K562 (cell line): ENCODE measurements around the gene GRK4. TPM values are rescaled to one million over a fixed set of nuclear protein-coding genes. Genes with fewer than 3 reads are reported as not detected.

ENCODE experiments used
- CBFA2T3 ChIP-seq: fragments of 450-650 bp; IDR thresholded peaks from 2 replicates; pipeline ENCODE4 v1.6.1; 2017
- CBX2 ChIP-seq: fragments of 200-600 bp; sonication (generic); IDR thresholded peaks from one replicate; pipeline ENCODE4 v1.6.1; 2012; ENCODE audit warnings: mild to moderate bottlenecking, low read length, inconsistent platforms; ENCODE audit not compliant: insufficient read depth, poor library complexity, severe bottlenecking
- CHCHD3 ChIP-seq: fragments of 250-450 bp; sonication (Bioruptor Pico); IDR thresholded peaks from 2 replicates; pipeline ENCODE4 v2.1.2; 2022; ENCODE audit warnings: mild to moderate bottlenecking
- ELF4 ChIP-seq: fragments of 450-650 bp; formaldehyde crosslinking; IDR thresholded peaks from 2 replicates; pipeline ENCODE4 v1.4.0; 2022; ENCODE audit warnings: missing genetic modification characterization
- EZH2 ChIP-seq: IDR thresholded peaks from 2 replicates; pipeline ENCODE4 v1.6.1; 2012; ENCODE audit warnings: low read depth, mild to moderate bottlenecking, inconsistent platforms, low read length, borderline replicate concordance
- FOXK2 ChIP-seq, 2 experiments: fragments of 450-650 bp; IDR thresholded peaks in 1 of 2; conservative IDR thresholded peaks in 1 of 2; 2 replicates each; pipeline ENCODE4 v1.6.1; 2016; ENCODE audit warnings: low read depth in 2 of 2, mild to moderate bottlenecking in 1 of 2
- FOXM1 ChIP-seq, 2 experiments: fragments of 450-650 bp in 1 of 2; sonication (generic) in 1 of 2; formaldehyde crosslinking in 1 of 2; IDR thresholded peaks; 2 replicates each; pipeline versions ENCODE4 v1.6.1 to v1.9.0; 2017 to 2022; ENCODE audit warnings: low read depth in 2 of 2, mild to moderate bottlenecking in 2 of 2, missing genetic modification reagents in 1 of 2, moderate library complexity in 1 of 2
- MCM2 ChIP-seq: fragments of 450-650 bp; IDR thresholded peaks from 2 replicates; pipeline ENCODE4 v1.6.1; 2017; ENCODE audit warnings: low read depth, mild to moderate bottlenecking
- MCM7 ChIP-seq, 2 experiments: fragments of 450-650 bp; IDR thresholded peaks; 2 replicates each; pipeline ENCODE4 v1.6.1; 2016 to 2018
- MYC ChIP-seq, 2 experiments: fragments of 250-450 bp in 1 of 2; sonication (Bioruptor Pico) in 1 of 2; IDR thresholded peaks; 2 replicates each; pipeline versions ENCODE4 v1.5.1 to v1.6.1; 2012 to 2021; ENCODE audit warnings: low read depth in 2 of 2, borderline replicate concordance in 1 of 2, improper control_type of control experiment in 1 of 2, low read length in 1 of 2, mild to moderate bottlenecking in 1 of 2, moderate library complexity in 1 of 2
- NR3C1 ChIP-seq: sonication (generic); formaldehyde crosslinking; IDR thresholded peaks from 2 replicates; pipeline ENCODE4 v1.8.1; 2022; ENCODE audit warnings: missing genetic modification reagents
- PYGO2 ChIP-seq: fragments of 450-650 bp; IDR thresholded peaks from 2 replicates; pipeline ENCODE4 v1.6.1; 2016; ENCODE audit warnings: mild to moderate bottlenecking, missing genetic modification characterization, moderate library complexity, missing compliant biosample characterization
- RBM34 ChIP-seq: fragments of 200-400 bp; formaldehyde crosslinking; IDR thresholded peaks from 2 replicates; pipeline ENCODE4 v1.6.1; 2018; ENCODE audit warnings: low read length, borderline replicate concordance; ENCODE audit not compliant: insufficient read depth
- SIN3A ChIP-seq, 2 experiments: fragments of 150-350 bp in 1 of 2; IDR thresholded peaks; 2 replicates each; pipeline ENCODE4 v1.6.1; 2011 to 2016; ENCODE audit warnings: borderline replicate concordance in 2 of 2, low read depth in 2 of 2, low read length in 2 of 2, mild to moderate bottlenecking in 2 of 2, moderate library complexity in 2 of 2; ENCODE audit not compliant: control insufficient read depth in 1 of 2
- TSC22D4 ChIP-seq: fragments of 450-650 bp; IDR thresholded peaks from 2 replicates; pipeline ENCODE4 v1.6.1; 2016; ENCODE audit warnings: missing genetic modification characterization, missing biosample characterization, control low read depth
- ZNF165 ChIP-seq: fragments of 250-450 bp; sonication (Bioruptor Pico); IDR thresholded peaks from 2 replicates; pipeline ENCODE4 v1.4.0; 2020; ENCODE audit warnings: borderline replicate concordance
- ZNF445 ChIP-seq: fragments of 250-450 bp; sonication (Bioruptor Pico); IDR thresholded peaks from 2 replicates; pipeline ENCODE4 v1.4.0; 2020; ENCODE audit warnings: low read depth, mild to moderate bottlenecking, moderate library complexity
- polyA plus RNA-seq, 8 experiments: library from polyadenylated mRNA; depleted of rRNA in 4 of 8; stranded (reverse) in 5 of 8; unstranded in 3 of 8; fragments of >200 nt; fragmentation: Nextera tagmentation in 2 of 8; fragmentation: Illumina TruSeq in 1 of 8; extraction: Ambion mirVana in 2 of 8; extraction: Trizol in 1 of 8; gene quantifications; 2 replicates each; pipeline versions ENCODE4 v1.2.1 to v1.2.3, GENCODE V29; 2011 to 2014; ENCODE audit warnings: inconsistent platforms in 1 of 8, missing spikeins in 1 of 8
- total RNA-seq, 7 experiments: library from RNA; depleted of rRNA in 6 of 7; stranded (reverse); fragments of >200 nt in 6 of 7; fragmentation: Illumina TruSeq in 2 of 7; extraction: Trizol in 2 of 7; gene quantifications; 2 replicates each; pipeline versions ENCODE4 v1.2.1 to v1.2.3, GENCODE V29; 2011 to 2021; ENCODE audit warnings: low replicate concordance in 1 of 7
- TF ChIP-seq, protein P1 (sequence below): fragments of 450-650 bp; IDR thresholded peaks from 2 replicates; pipeline ENCODE4 v1.6.1; 2016; ENCODE audit warnings: antibody characterized with exemption
- TF ChIP-seq, protein P2 (sequence below): sonication (generic); formaldehyde crosslinking; IDR thresholded peaks from 2 replicates; pipeline ENCODE4 v1.5.0; 2020; ENCODE audit warnings: missing genetic modification reagents

The GRK4 gene
- total and polyA plus RNA-seq, 9 of the 15 experiments (the other 6 are each of a cell fraction or from before 2014, with no cell fraction given): 1.1 to 4.8 (median 2.6) TPM

DNA sequence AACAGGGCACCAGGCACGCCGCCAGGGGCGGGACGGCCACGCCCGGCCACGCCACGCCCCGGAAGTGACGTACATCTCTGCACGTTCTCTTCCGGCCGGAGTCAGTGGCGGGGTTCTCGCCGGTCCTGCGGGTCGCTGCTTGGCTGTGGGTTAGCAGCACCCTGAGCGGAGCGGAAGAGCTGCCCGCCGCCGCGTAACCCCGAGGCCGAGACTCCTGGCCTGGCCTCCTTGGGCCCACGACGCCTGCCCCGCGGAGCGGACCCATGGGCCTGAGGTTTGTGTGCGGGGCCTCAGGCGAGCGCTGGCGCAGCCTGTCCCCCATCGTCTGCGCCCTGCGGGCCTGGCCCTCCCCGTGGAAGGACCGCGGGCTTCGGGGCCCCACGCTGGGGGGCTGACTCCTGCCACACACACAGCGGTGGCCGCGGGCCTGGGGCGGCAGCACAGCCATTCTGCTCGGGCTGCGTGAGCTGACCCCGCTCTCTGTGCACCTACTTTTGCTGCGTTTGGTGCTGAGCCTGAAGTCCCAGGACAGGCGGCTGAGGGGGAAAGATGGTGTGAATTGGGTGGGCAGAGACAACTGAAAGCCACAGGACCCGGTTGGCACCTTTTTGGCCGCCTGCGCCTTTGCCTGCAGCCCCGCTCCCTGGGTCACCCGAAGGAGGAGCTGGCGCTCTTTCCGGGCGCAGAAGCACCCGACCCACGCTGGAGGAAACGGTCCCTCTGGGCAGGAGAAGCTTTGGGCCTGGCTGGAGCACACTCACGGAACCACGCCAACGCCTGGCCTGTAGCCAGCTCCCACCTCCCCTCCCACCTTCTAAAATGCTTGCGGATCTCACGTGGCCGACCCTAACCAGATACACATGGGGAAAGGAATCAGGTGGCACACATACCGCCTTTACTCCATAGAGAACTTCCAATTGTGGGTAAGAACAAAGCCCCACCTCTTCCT is 28.3 kb upstream of the GRK4 start (continued):
- TF ChIP-seq EZH2 (no peak), ZNF165 (no peak), FOXK2 (conservative IDR thresholded peaks at IDR 0.05 in 1 of 2, IDR thresholded peaks at IDR 0.05 in 1 of 2; ENCODE audit: low read depth in 2 of 2) (no peak), MCM7 (IDR thresholded peaks at IDR 0.05) (no peak), CHCHD3 (CRISPR knock-in tag) (no peak), PYGO2 (tag) (no peak), MYC (IDR thresholded peaks at IDR 0.05; ENCODE audit: low read depth, low read length) (peak; percentile 73), MYC (CRISPR knock-in tag; IDR thresholded peaks at IDR 0.05; ENCODE audit: borderline replicate concordance, low read depth) (no peak), TSC22D4 (tag) (no peak), MCM2 (no peak), RBM34 (no peak), CBFA2T3 (no peak), FOXM1 (IDR thresholded peaks at IDR 0.05; ENCODE audit: low read depth) (no peak), FOXM1 (CRISPR knock-in tag; IDR thresholded peaks at IDR 0.05; ENCODE audit: low read depth) (0 out of 2 replicates have a peak, but pooled peaks have one; percentile 27), SIN3A (IDR thresholded peaks at IDR 0.05; ENCODE audit: borderline replicate concordance in 2 of 2, control insufficient read depth in 1 of 2, low read depth in 2 of 2, low read length in 2 of 2) (peak; percentile 24 to 78; a peak in 2 of 4 replicates), NR3C1 (CRISPR knock-in tag) (no peak), ZNF445 (no peak), ELF4 (CRISPR knock-in tag) (0 out of 2 replicates have a peak, but pooled peaks have one; percentile 8), CBX2 (no peak)
- TF ChIP-seq, protein P1, sequence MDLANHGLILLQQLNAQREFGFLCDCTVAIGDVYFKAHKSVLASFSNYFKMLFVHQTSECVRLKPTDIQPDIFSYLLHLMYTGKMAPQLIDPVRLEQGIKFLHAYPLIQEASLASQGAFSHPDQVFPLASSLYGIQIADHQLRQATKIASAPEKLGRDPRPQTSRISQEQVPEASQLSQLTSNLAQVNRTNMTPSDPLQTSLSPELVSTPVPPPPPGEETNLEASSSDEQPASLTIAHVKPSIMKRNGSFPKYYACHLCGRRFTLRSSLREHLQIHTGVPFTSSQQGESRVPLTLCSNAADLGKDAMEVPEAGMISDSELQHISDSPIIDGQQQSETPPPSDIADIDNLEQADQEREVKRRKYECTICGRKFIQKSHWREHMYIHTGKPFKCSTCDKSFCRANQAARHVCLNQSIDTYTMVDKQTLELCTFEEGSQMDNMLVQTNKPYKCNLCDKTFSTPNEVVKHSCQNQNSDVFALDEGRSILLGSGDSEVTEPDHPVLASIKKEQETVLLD: no peak
- TF ChIP-seq, protein P2, sequence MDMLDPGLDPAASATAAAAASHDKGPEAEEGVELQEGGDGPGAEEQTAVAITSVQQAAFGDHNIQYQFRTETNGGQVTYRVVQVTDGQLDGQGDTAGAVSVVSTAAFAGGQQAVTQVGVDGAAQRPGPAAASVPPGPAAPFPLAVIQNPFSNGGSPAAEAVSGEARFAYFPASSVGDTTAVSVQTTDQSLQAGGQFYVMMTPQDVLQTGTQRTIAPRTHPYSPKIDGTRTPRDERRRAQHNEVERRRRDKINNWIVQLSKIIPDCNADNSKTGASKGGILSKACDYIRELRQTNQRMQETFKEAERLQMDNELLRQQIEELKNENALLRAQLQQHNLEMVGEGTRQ (CRISPR knock-in tag): no peak
